Adipocyte (in vitro differentiated cells): ENCODE results near the gene PRKAG1.

Experiments
- DNase-seq: peaks from one replicate; pipeline ENCODE4 v3.0.0-alpha.2; 2015; ENCODE audit warnings: low read depth
- H3K27me3 ChIP-seq: replicated peaks from 2 replicates; pipeline ENCODE4 v1.7.0; 2013; ENCODE audit warnings: mild to moderate bottlenecking, low read length, moderate library complexity; ENCODE audit not compliant: control insufficient read depth, insufficient read depth
- H3K36me3 ChIP-seq: 2 replicates; pipeline ENCODE4 v1.7.0; 2013; ENCODE audit warnings: low read length, mild to moderate bottlenecking, moderate library complexity; ENCODE audit not compliant: control insufficient read depth, insufficient read depth, severe bottlenecking
- H3K4me1 ChIP-seq: 2 replicates; pipeline ENCODE4 v1.7.0; 2013; ENCODE audit warnings: mild to moderate bottlenecking, low read length, moderate library complexity; ENCODE audit not compliant: control insufficient read depth, insufficient read depth
- H3K4me3 ChIP-seq: 2 replicates; pipeline ENCODE4 v1.7.0; 2013; ENCODE audit warnings: mild to moderate bottlenecking, low read length, moderate library complexity
- H3K9ac ChIP-seq: 2 replicates; pipeline ENCODE4 v1.7.0; 2013; ENCODE audit warnings: mild to moderate bottlenecking, low read length, moderate library complexity
- H3K9me3 ChIP-seq: 2 replicates; pipeline ENCODE4 v1.7.0; 2013; ENCODE audit warnings: mild to moderate bottlenecking, low read length, moderate library complexity; ENCODE audit not compliant: control insufficient read depth

The PRKAG1 gene

DNA sequence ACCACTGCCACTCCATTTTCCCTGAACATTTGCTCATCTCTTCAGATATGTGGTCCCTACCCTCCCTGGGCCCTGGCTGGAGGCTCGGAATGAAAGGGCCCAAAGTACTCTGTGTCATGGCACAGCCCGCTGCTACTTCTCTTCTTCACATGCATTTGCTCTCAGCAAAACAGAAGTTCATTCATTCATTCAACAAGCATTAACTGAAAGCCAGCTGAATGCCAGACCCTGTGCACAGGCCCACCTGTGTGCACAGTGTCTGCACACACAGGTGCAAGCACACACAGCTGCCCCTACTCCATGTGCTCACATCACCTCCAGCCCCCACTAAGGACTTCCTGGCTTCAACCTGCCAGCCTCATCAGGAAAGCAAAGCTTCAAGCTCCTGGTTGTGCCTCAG, 32.7 kb downstream of the PRKAG1 start:
- H3K4me3 ChIP-seq: no peak overlapping the region
- no peak overlapping the region for H3K9ac ChIP-seq
- H3K27me3 ChIP-seq: peaks cover 88% of the 10 kb centered on the region
- DNase-seq: no peak
- no peaks in the 10 kb centered on the region for H3K36me3 ChIP-seq
- no peaks in the 10 kb centered on the region for H3K9me3 ChIP-seq
- no peaks in the 10 kb centered on the region for H3K4me1 ChIP-seq

DNA sequence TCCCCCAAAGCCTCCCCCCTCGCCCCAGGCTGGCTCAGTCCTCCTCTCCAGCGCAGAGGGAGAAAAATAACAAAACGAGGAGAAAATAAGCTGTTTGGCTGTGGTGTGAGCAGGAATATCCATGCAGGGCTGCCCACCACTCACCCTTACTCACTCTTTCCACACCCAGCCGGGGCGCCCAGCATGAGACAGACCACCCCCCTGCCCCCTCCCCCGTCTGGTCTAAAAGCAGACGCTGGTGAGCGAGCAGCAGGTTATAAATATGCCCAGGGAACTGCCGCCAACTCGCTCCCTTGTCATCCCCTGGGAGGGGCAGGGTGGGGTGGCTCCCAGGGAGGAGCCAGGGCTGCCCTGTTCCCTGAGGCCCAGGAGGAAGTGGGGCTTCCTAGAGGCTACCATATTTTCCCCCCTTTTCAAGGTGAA, 33.1 kb downstream of the PRKAG1 start:
- H3K27me3 ChIP-seq: peaks cover 88% of the 10 kb centered on the region

DNA sequence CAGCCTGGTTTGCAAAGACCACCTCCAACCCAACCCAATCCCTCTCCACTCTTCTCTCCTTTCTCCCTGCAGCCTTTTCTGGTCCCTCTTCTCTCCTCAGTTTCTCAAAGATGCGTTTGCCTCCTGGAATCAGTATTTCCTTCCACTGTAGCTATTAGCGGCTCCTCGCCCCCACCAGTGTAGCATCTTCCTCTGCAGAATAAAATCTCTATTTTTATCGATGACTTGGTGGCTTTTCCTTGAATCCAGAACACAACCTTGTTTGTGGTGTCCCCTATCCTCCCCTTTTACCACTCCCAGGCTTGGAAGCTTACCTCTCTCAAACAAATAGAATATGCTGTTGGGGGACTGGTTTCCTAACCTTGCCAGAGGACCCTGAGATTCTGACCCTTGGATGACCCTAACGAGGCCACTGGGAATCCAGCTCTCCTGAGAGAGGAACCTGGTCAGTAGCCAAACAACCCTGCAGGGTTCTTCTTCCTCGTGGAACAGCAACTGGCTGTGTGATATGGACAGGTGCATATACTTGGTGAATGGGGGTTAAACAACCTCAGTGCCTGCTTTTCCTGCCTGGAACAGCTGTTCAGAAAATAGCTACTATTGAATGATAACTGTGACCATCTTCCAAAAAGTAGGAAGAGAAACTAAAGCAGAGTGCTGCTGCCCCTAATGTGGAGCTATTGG, 36.0 kb downstream of the PRKAG1 start:
- Histone ChIP-seq H3K9ac (no peak overlapping the region), H3K4me1 (peaks cover 23% of the 10 kb centered on the region), H3K27me3 (peaks cover 87% of the 10 kb centered on the region), H3K36me3 (no peaks in the 10 kb centered on the region), H3K4me3 (no peak overlapping the region), H3K9me3 (no peaks in the 10 kb centered on the region)
- no peak for DNase-seq

More for the DNA sequence above, 33.1 kb downstream of the PRKAG1 start:
- DNase-seq: no peak
- Histone ChIP-seq H3K36me3 (no peaks in the 10 kb centered on the region), H3K4me1 (peaks cover 4% of the 10 kb centered on the region), H3K9ac (no peak overlapping the region), H3K9me3 (no peaks in the 10 kb centered on the region), H3K4me3 (no peak overlapping the region)

DNA sequence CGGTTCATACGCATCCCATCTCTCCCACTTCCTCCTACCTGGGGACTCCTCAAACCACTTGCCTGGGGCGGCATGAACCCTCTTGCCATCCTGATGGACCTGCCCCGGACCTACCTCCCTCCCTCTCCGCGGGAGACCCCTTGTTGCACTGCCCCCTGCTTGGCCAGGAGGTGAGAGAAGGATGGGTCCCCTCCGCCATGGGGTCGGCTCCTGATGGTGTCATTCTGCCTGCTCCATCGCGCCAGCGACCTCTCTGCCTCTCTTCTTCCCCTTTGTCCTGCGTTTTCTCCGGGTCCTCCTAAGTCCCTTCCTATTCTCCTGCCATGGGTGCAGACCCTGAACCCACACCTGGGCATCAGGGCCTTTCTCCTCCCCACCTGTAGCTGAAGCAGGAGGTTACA, 36.8 kb downstream of the PRKAG1 start:
- no peak overlapping the region for H3K4me3 ChIP-seq

DNA sequence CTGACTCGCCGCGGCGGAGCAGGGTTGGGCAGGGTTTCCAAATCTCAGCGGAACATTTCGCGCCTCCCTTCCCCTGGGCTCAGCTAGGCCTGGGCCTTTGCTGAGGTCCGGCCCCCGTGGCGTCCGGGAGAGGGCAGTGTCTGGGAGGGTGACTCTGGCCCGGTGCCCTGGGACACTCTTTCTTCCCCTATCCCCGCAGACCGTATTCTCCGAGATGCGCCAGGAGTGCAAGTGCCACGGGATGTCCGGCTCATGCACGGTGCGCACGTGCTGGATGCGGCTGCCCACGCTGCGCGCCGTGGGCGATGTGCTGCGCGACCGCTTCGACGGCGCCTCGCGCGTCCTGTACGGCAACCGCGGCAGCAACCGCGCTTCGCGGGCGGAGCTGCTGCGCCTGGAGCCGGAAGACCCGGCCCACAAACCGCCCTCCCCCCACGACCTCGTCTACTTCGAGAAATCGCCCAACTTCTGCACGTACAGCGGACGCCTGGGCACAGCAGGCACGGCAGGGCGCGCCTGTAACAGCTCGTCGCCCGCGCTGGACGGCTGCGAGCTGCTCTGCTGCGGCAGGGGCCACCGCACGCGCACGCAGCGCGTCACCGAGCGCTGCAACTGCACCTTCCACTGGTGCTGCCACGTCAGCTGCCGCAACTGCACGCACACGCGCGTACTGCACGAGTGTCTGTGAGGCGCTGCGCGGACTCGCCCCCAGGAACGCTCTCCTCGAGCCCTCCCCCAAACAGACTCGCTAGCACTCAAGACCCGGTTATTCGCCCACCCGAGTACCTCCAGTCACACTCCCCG, 37.4 kb downstream of the PRKAG1 start:
- peaks cover 84% of the 10 kb centered on the region for H3K27me3 ChIP-seq
- no peaks in the 10 kb centered on the region for H3K36me3 ChIP-seq
- no peaks in the 10 kb centered on the region for H3K9me3 ChIP-seq
- H3K4me1 ChIP-seq: peaks cover 23% of the 10 kb centered on the region
- no peak overlapping the region for H3K9ac ChIP-seq
- peak; percentile 47 for DNase-seq
- H3K4me3 ChIP-seq: no peak overlapping the region

More for the DNA sequence above, 36.8 kb downstream of the PRKAG1 start:
- H3K36me3 ChIP-seq: no peaks in the 10 kb centered on the region
- peaks cover 23% of the 10 kb centered on the region for H3K4me1 ChIP-seq
- H3K9ac ChIP-seq: no peak overlapping the region
- H3K27me3 ChIP-seq: peaks cover 87% of the 10 kb centered on the region
- H3K9me3 ChIP-seq: no peaks in the 10 kb centered on the region
- no peak for DNase-seq

DNA sequence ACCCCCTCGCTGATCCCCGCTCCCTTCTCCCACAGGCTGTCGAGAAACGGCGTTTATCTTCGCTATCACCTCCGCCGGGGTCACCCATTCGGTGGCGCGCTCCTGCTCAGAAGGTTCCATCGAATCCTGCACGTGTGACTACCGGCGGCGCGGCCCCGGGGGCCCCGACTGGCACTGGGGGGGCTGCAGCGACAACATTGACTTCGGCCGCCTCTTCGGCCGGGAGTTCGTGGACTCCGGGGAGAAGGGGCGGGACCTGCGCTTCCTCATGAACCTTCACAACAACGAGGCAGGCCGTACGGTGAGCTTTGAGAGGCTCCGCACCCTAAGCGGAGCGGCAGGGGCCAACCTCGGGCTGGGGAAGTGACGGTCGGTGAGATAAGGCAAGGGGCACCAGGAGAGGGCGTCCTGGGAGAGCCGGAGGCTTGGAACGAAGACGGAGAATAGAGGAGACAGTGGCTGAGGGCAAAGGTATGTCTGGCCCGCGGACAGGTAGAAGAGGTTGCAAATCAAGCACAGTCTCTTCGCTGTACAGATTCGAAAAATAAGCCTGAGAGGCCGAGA, 38.1 kb downstream of the PRKAG1 start:
- H3K4me3 ChIP-seq: no peak overlapping the region

DNA sequence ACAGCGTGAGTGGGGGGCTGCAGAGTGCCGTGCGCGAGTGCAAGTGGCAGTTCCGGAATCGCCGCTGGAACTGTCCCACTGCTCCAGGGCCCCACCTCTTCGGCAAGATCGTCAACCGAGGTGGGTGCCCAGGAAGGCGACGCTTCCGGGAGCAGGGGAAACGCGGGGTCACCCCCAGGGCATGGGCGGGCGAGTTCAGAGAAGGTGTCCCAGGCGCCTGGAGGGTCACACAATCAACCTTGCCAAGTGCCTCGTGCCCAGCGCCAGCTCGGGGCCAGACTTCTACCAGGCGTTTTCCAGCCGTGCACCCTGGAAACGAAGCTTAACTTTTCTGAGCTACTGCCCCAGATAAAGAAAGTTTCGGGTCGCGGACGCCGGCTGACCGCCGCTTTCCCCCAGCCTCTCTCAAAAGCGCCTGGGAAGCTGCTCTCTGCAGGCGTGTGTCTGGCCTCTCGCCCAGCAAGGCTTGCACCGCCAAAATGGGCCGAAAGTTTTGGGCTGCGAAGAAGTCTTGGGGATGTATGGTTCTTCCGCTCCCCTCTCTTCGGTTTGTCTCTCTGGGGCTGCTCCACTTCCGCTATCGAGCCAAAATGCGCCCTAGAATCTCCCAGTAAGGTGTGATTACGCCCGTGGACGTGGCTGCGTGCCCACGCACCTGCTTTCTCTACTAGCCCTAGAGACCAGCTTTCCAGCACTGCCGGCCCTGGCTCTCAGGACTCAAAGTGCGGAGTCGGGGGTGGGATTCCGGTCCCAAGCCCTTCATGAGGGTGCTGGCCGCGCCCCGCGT, 38.8 kb downstream of the PRKAG1 start:
- Histone ChIP-seq H3K4me3 (peak overlapping the region; percentile 59), H3K9ac (no peak overlapping the region), H3K36me3 (no peaks in the 10 kb centered on the region), H3K9me3 (no peaks in the 10 kb centered on the region), H3K27me3 (peaks cover 81% of the 10 kb centered on the region), H3K4me1 (peaks cover 23% of the 10 kb centered on the region)
- no peak for DNase-seq

More for the DNA sequence above, 38.1 kb downstream of the PRKAG1 start:
- Histone ChIP-seq H3K27me3 (peaks cover 84% of the 10 kb centered on the region), H3K9ac (no peak overlapping the region), H3K4me1 (peaks cover 23% of the 10 kb centered on the region), H3K36me3 (no peaks in the 10 kb centered on the region), H3K9me3 (no peaks in the 10 kb centered on the region)
- DNase-seq: no peak

DNA sequence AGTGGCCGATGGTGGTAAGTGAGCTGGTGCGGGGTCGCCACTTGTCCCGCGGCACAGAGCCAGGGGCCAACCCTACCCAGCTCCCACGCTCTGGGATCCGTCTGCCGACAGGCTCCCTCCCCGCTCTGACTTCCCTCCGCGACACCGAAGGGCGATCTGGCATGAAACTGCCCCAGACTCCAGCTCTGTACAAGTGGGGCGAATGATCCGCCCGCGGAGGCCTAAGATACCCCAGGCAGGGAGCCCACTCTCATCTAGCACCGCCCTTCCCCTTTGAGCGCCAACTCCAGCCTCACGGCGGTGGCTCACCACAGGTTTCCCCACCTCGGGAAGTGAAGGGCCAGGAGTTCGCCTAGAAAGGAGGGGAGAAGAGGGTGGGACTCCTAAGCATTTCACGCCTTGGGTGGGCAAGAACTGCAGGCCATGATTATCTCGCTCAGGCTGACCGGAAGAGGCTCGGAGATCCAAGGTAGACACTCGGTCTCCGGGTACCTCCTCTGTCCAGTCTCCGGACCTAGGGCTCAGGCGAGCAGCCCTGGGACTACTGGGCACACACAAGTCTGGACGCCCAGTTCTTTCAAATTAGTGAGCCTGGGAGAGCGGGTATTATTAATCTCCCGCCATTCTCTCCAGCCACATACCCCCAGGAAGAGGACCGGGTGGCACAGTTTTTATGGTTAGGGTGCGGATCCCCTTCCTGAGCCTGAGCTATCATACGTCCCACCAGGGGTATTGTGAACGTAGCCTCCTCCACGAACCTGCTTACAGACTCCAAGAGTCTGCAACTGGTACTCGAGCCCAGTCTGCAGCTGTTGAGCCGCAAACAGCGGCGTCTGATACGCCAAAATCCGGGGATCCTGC, 39.6 kb downstream of the PRKAG1 start:
- peaks cover 74% of the 10 kb centered on the region for H3K27me3 ChIP-seq
- no peaks in the 10 kb centered on the region for H3K9me3 ChIP-seq
- H3K4me3 ChIP-seq: peak overlapping the region; percentile 59
- H3K36me3 ChIP-seq: no peaks in the 10 kb centered on the region
- H3K4me1 ChIP-seq: peaks cover 23% of the 10 kb centered on the region
- no peak for DNase-seq
- H3K9ac ChIP-seq: no peak overlapping the region

DNA sequence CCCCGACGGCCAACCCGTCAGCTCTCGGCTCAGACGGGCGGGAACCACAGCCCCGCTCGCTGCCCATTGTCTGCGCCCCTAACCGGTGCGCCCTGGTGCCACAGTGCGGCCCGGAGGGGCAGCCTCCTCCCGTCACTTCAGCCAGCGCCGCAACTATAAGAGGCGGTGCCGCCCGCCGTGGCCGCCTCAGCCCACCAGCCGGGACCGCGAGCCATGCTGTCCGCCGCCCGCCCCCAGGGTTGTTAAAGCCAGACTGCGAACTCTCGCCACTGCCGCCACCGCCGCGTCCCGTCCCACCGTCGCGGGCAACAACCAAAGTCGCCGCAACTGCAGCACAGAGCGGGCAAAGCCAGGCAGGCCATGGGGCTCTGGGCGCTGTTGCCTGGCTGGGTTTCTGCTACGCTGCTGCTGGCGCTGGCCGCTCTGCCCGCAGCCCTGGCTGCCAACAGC, 40.3 kb downstream of the PRKAG1 start, which contains the start of gene WNT1:
WNT1 (plus strand) TSS at position 32 of the 450 bp plus-strand sequence; CDS start at position 361, 329 bp downstream.
- DNase-seq: peak; percentile 39
- H3K27me3 ChIP-seq: peaks cover 68% of the 10 kb centered on the region

More for the DNA sequence above, 40.3 kb downstream of the PRKAG1 start, which contains the start of gene WNT1:
- Histone ChIP-seq H3K9ac (no peak within 1 kb of the TSS), H3K9me3 (no peaks in the 10 kb centered on the region), H3K4me1 (peaks cover 30% of the 10 kb centered on the region), H3K36me3 (no peaks in the 10 kb centered on the region), H3K4me3 (peak within 1 kb of the TSS; percentile 32)
